HG03039 (cell line): ENCODE results near the gene ZNF20.
A peak's percentile ranks its signal among the peaks of the same experiment; 100 is the strongest.

Experiments used
- ATAC-seq: cut with Tn5 transposase; IDR thresholded peaks from one replicate; pipeline ENCODE4 v1.9.1; 2021; ENCODE audit warnings: mild to moderate bottlenecking, moderate library complexity; ENCODE audit not compliant: unreplicated experiment

Gene ZNF20

GRCh38 chr19:12139885-12140544 is at the start of gene ZNF20:
TSS of gene ZNF20 (minus strand) at chr19:12140350. CDS start at chr19:12140182, 168 bp downstream.
- peak; percentile 85 for ATAC-seq

GRCh38 chr19:12187625-12188024 is 47.5 kb upstream of the ZNF20 start:
- ATAC-seq, result no peak

GRCh38 chr19:12180377-12180776 is 40.2 kb upstream of the ZNF20 start:
- ATAC-seq, result no peak

- ATAC-seq, result no peak
These were observed 26.5 kb upstream of the ZNF20 start for GRCh38 chr19:12166626-12167025.

- ATAC-seq, result no peak
These were observed 23.7 kb upstream of the ZNF20 start for GRCh38 chr19:12163826-12164225.

GRCh38 chr19:12162882-12163806 is 23.0 kb upstream of the ZNF20 start, which contains the start of gene ZNF136:
TSS of gene ZNF136 (plus strand) at chr19:12163096. CDS start at chr19:12163204, 108 bp downstream.
- peak; percentile 92 for ATAC-seq

GRCh38 chr19:12162513-12162881 is 22.3 kb upstream of the ZNF20 start:
- ATAC-seq, result peak; percentile 17

GRCh38 chr19:12159773-12160414 is 19.7 kb upstream of the ZNF20 start:
- ATAC-seq, result no peak

GRCh38 chr19:12156223-12157058 is 16.3 kb upstream of the ZNF20 start, which contains the start of gene ZNF625:
TSS of gene ZNF625 (minus strand) at chr19:12156734. CDS start at chr19:12156558, 176 bp downstream.
- ATAC-seq, result peak; percentile 64

GRCh38 chr19:12155324-12155860 is 15.2 kb upstream of the ZNF20 start:
- no peak for ATAC-seq

- ATAC-seq, result no peak
These were observed 5.2 kb upstream of the ZNF20 start for GRCh38 chr19:12145348-12145747.

GRCh38 chr19:12141405-12141736 is 1.2 kb upstream of the ZNF20 start:
- ATAC-seq, result no peak

- no peak for ATAC-seq
These were observed 625 bp upstream of the ZNF20 start for GRCh38 chr19:12140545-12141404.

- ATAC-seq, result no peak
These were observed 881 bp downstream of the ZNF20 start for GRCh38 chr19:12139269-12139668.

GRCh38 chr19:12137221-12137940 is 2.8 kb downstream of the ZNF20 start:
- ATAC-seq, result no peak

- ATAC-seq, result no peak
These were observed 7.1 kb downstream of the ZNF20 start for GRCh38 chr19:12133069-12133468.

GRCh38 chr19:12126707-12127106 is 13.4 kb downstream of the ZNF20 start:
- ATAC-seq, result no peak

GRCh38 chr19:12117201-12117970 is 22.8 kb downstream of the ZNF20 start:
- ATAC-seq, result no peak
